LNCaP clone FGC (cell line): ENCODE data around the gene SEC61G.

Experiments used
- DNase-seq: peaks from one replicate; pipeline ENCODE4 v3.0.0-alpha.2; 2011; ENCODE audit warnings: low read depth
- H3K4me3 ChIP-seq: 2 replicates; pipeline ENCODE4 v1.5.1; 2011; ENCODE audit warnings: mild to moderate bottlenecking, low read depth, low read length, control low read depth
- CTCF ChIP-seq: IDR thresholded peaks from 2 replicates; pipeline ENCODE4 v1.5.1; 2012; ENCODE audit warnings: mild to moderate bottlenecking; ENCODE audit not compliant: control insufficient read depth, insufficient read depth; ENCODE audit errors: extremely low read depth

Gene SEC61G

GRCh38 chr7:54758702-54759592, at the start of gene SEC61G:
SEC61G (minus strand) TSS chr7:54759211; CDS start chr7:54757588, 1,623 bp downstream.
- no peak for TF ChIP-seq CTCF
- H3K4me3 ChIP-seq, result peak within 1 kb of the TSS; percentile 90
- peak; percentile 89 for DNase-seq

DNA sequence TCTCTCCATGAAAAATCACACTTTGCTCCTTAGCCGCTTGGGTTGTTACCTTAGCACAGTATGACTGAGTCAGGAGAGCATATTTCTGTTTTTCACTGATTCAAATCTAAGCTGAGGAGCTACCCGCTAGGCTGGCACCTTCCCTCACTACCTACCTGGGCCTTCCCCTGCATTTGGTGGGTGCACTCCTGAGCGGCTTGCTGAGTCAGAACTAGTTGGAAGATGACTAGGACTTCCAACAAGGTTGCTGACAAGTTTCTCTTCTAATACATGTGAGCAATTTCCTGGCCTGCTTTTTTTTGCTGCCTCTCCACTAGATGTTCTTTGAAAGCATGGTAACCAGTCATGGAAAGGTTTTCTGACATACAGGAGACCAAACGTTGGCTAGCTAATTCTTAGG, 43.8 kb upstream of the SEC61G start:
- TF ChIP-seq CTCF, result no peak
- H3K4me3 ChIP-seq, result no peak overlapping the region
- DNase-seq, result no peak

DNA sequence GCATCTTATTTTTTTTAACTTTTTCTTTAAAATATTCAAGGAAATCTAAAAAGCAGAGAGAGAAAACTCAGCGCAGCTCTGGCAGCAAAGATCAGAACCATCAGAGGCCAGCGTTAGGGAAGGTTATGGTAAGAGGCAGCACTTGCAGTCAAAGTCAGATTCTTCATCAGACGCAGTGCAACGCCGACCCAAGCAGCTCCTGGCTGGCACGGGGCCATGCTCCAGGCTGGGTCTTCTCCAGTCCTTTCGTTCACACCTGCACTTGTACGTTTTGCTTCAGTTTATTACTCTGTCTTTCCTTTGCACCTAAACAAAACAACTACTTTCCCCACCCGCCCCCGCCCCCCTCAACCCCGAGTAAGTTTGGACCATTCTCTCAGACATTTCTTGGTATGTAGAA, 43.1 kb upstream of the SEC61G start:
- DNase-seq, result no peak
- H3K4me3 ChIP-seq, result no peak overlapping the region
- no peak for TF ChIP-seq CTCF

DNA sequence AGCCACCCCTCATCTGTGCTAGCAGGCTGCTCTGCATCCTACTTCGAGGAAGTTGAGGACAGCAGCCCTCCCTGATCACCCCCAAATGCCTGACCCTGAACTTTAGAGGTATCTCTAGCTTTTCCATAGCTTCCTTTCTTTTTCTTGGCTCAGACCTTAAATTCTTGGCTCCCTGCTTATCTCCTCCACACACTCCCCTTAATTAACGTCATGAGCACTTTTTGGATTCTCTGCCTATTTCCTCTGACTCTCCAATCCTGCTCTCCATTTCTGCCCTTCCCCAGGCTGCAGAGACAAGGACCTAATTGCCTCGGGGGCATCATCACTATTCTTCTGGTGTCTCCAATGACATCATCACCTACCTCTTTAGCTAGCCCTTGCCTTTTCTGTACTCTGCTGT, 40.8 kb upstream of the SEC61G start:
- H3K4me3 ChIP-seq, result no peak overlapping the region
- no peak for DNase-seq
- no peak for TF ChIP-seq CTCF

- TF ChIP-seq CTCF, result no peak
- DNase-seq, result no peak
- H3K4me3 ChIP-seq, result no peak overlapping the region
These were observed 39.5 kb upstream of the SEC61G start for GRCh38 chr7:54798530-54798929.

DNA sequence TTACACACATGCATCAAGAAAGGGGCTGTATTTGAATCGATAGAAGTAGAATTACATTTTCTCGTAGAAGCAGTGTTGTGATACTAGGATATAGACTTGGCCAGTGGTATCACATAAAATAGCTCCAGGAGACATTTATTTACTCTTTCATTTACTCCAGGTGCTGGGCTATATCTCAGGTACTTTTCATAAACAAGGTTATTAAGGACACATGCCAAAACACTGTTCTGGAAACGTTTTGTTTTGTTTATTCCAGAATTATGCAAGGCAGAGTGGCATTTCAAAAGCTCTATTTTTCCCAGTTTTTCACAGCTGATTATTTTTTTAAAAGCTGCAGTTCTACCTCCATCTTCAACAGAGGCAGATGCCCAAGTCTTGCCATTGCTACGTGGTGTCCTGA, 37.8 kb upstream of the SEC61G start:
- peak; percentile 59 for DNase-seq
- no peak for TF ChIP-seq CTCF
- no peak overlapping the region for H3K4me3 ChIP-seq

GRCh38 chr7:54796150-54796549, 37.1 kb upstream of the SEC61G start:
- TF ChIP-seq CTCF, result no peak
- DNase-seq, result no peak
- no peak overlapping the region for H3K4me3 ChIP-seq
